GM18858 (cell line): ENCODE data around the gene RNF6.

ENCODE experiments used
- ATAC-seq: cut with Tn5 transposase; IDR thresholded peaks from one replicate; pipeline ENCODE4 v1.9.1; 2021; ENCODE audit not compliant: unreplicated experiment

The RNF6 gene

GRCh38 chr13:26227166-26227971 is 5.3 kb upstream of the RNF6 start:
- ATAC-seq: no peak

- no peak for ATAC-seq
Observed at GRCh38 chr13:26225896-26226617, 3.9 kb upstream of the RNF6 start.

GRCh38 chr13:26222520-26223046 is 469 bp upstream of the RNF6 start:
- peak; percentile 33 for ATAC-seq

- ATAC-seq: no peak
Observed at GRCh38 chr13:26221399-26221720, 754 bp downstream of the RNF6 start.

GRCh38 chr13:26220575-26220974 is 1.5 kb downstream of the RNF6 start:
- no peak for ATAC-seq

- no peak for ATAC-seq
Observed at GRCh38 chr13:26219726-26220125, 2.4 kb downstream of the RNF6 start.

GRCh38 chr13:26216042-26216441 is 6.1 kb downstream of the RNF6 start:
- no peak for ATAC-seq

GRCh38 chr13:26213982-26214381 is 8.1 kb downstream of the RNF6 start:
- ATAC-seq: no peak

GRCh38 chr13:26213345-26213744 is 8.8 kb downstream of the RNF6 start:
- ATAC-seq: no peak

- ATAC-seq: no peak
Observed at GRCh38 chr13:26208287-26208686, 13.8 kb downstream of the RNF6 start.

GRCh38 chr13:26202365-26202972 is 19.6 kb downstream of the RNF6 start:
- ATAC-seq: no peak

GRCh38 chr13:26200811-26201210 is 21.3 kb downstream of the RNF6 start:
- ATAC-seq: no peak

- no peak for ATAC-seq
Observed at GRCh38 chr13:26198116-26198515, 24.0 kb downstream of the RNF6 start.

- ATAC-seq: no peak
Observed at GRCh38 chr13:26197298-26197697, 24.8 kb downstream of the RNF6 start.

GRCh38 chr13:26186995-26187394 is 35.1 kb downstream of the RNF6 start:
- ATAC-seq: no peak

- ATAC-seq: peak; percentile 71
Observed at GRCh38 chr13:26186118-26186870, 35.8 kb downstream of the RNF6 start.

GRCh38 chr13:26185720-26186117 is 36.4 kb downstream of the RNF6 start:
- no peak for ATAC-seq

- peak; percentile 29 for ATAC-seq
Observed at GRCh38 chr13:26184791-26185250, 37.3 kb downstream of the RNF6 start.

- ATAC-seq: no peak
Observed at GRCh38 chr13:26183416-26183815, 38.7 kb downstream of the RNF6 start.

- no peak for ATAC-seq
Observed at GRCh38 chr13:26179344-26179743, 42.8 kb downstream of the RNF6 start.

GRCh38 chr13:26168835-26169234 is 53.3 kb downstream of the RNF6 start:
- no peak for ATAC-seq
